PC-3 (cell line): ENCODE results near the gene PACRG.

ENCODE experiments used
- EZH2 ChIP-seq: fragments of 300-600 bp; sonication (generic); IDR thresholded peaks from one replicate; pipeline ENCODE4 v1.6.1; 2017; ENCODE audit warnings: antibody characterized with exemption, mild to moderate bottlenecking, low read length; ENCODE audit not compliant: unreplicated experiment
- EZH2phosphoT487 ChIP-seq: fragments of 300-600 bp; sonication (generic); IDR thresholded peaks from 2 replicates; pipeline ENCODE4 v1.6.1; 2018; ENCODE audit warnings: mild to moderate bottlenecking, antibody characterized with exemption, low read length, borderline replicate concordance
- TF ChIP-seq, protein P1 (sequence below): fragments of 300-600 bp; sonication (generic); conservative IDR thresholded peaks from 2 replicates; pipeline ENCODE4 v1.5.1; 2017; ENCODE audit warnings: antibody characterized with exemption, low read depth, mild to moderate bottlenecking, low read length

DNA sequence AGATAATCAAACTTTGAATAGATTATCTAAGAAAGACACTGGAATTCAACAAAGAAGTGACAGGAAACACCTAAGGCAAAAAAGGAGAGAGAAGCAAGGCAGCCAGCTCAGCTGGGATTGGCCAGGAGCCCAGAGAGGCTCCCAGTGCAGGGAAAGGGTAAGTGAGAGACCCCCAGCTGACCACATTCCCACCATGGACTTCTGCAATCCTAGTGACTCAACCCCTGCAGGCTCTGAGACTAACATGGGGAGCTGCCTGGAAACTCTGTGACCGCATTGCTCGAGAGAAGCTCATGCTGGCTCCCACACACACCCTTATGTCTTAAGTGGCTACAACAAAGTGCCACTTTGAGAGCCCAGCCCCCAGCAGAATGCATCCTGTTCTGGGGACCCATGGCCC, 215.1 kb downstream of the PACRG start:
- TF ChIP-seq, protein P1, sequence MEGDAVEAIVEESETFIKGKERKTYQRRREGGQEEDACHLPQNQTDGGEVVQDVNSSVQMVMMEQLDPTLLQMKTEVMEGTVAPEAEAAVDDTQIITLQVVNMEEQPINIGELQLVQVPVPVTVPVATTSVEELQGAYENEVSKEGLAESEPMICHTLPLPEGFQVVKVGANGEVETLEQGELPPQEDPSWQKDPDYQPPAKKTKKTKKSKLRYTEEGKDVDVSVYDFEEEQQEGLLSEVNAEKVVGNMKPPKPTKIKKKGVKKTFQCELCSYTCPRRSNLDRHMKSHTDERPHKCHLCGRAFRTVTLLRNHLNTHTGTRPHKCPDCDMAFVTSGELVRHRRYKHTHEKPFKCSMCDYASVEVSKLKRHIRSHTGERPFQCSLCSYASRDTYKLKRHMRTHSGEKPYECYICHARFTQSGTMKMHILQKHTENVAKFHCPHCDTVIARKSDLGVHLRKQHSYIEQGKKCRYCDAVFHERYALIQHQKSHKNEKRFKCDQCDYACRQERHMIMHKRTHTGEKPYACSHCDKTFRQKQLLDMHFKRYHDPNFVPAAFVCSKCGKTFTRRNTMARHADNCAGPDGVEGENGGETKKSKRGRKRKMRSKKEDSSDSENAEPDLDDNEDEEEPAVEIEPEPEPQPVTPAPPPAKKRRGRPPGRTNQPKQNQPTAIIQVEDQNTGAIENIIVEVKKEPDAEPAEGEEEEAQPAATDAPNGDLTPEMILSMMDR, result no peak
- TF ChIP-seq EZH2, result no peak
- TF ChIP-seq EZH2phosphoT487, result no peak
